PFSK-1 (cell line): ENCODE data around the gene ELOVL4.

ENCODE experiments used
- FOXP2 ChIP-seq: optimal IDR thresholded peaks from 2 replicates; pipeline ENCODE3; 2011; ENCODE audit warnings: borderline replicate concordance, control low read depth, inconsistent platforms; ENCODE audit not compliant: insufficient read depth; ENCODE audit errors: extremely low read length, extremely low read depth
- POLR2AphosphoS5 ChIP-seq: IDR thresholded peaks from 2 replicates; pipeline ENCODE4 v1.6.1; 2012; ENCODE audit warnings: low read depth, mild to moderate bottlenecking, control low read depth, low read length, moderate library complexity
- SIN3A ChIP-seq: IDR thresholded peaks from 2 replicates; pipeline ENCODE4 v1.6.1; 2012; ENCODE audit warnings: mild to moderate bottlenecking, low read length, moderate library complexity, borderline replicate concordance; ENCODE audit not compliant: insufficient read depth
- TAF1 ChIP-seq: IDR thresholded peaks from 2 replicates; pipeline ENCODE4 v1.6.1; 2012; ENCODE audit warnings: low read length, control low read depth, borderline replicate concordance; ENCODE audit not compliant: insufficient read depth
- TF ChIP-seq, protein P1 (sequence below), 2 experiments: IDR thresholded peaks; 2 replicates each; pipeline versions ENCODE4 v1.6.1 to v1.8.0; 2011 to 2012; ENCODE audit warnings: low read depth in 2 of 2, low read length in 2 of 2, control low read depth in 1 of 2, inconsistent platforms in 1 of 2, mild to moderate bottlenecking in 1 of 2, moderate library complexity in 1 of 2; ENCODE audit not compliant: insufficient read depth in 1 of 2

DNA sequence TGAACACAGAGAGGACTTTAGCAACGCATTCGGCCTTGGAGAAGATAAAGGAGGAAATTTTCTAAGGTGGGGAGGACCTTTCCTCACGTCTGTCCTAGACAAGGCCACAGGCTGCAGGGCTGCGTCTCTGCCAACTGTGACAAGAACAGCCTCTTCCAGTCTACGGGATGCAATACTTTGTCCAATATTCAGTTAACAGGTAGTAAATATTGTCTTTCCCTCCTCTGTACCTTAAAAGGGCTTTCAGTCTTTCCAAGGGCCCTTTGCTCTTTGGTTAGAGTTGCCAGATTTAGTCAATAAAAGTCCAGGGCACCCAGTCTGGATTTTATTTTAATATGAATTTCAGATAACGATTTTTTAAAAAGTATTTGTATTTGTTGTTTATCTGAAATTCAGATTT lies 78.2 kb downstream of the ELOVL4 start:
- TF ChIP-seq, protein P1, sequence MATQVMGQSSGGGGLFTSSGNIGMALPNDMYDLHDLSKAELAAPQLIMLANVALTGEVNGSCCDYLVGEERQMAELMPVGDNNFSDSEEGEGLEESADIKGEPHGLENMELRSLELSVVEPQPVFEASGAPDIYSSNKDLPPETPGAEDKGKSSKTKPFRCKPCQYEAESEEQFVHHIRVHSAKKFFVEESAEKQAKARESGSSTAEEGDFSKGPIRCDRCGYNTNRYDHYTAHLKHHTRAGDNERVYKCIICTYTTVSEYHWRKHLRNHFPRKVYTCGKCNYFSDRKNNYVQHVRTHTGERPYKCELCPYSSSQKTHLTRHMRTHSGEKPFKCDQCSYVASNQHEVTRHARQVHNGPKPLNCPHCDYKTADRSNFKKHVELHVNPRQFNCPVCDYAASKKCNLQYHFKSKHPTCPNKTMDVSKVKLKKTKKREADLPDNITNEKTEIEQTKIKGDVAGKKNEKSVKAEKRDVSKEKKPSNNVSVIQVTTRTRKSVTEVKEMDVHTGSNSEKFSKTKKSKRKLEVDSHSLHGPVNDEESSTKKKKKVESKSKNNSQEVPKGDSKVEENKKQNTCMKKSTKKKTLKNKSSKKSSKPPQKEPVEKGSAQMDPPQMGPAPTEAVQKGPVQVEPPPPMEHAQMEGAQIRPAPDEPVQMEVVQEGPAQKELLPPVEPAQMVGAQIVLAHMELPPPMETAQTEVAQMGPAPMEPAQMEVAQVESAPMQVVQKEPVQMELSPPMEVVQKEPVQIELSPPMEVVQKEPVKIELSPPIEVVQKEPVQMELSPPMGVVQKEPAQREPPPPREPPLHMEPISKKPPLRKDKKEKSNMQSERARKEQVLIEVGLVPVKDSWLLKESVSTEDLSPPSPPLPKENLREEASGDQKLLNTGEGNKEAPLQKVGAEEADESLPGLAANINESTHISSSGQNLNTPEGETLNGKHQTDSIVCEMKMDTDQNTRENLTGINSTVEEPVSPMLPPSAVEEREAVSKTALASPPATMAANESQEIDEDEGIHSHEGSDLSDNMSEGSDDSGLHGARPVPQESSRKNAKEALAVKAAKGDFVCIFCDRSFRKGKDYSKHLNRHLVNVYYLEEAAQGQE (IDR thresholded peaks at IDR 0.05; ENCODE audit: insufficient read depth in 1 of 2, low read depth in 2 of 2, low read length in 2 of 2): no peak
- TF ChIP-seq POLR2AphosphoS5 (no peak), TAF1 (no peak), SIN3A (no peak), FOXP2 (no peak)
